GM12865 (cell line): ENCODE data around the gene PPM1D.

Experiments
- DNase-seq: peaks from one replicate; pipeline ENCODE4 v3.0.0; 2010; ENCODE audit warnings: low read depth
- H3K4me3 ChIP-seq: 2 replicates; pipeline ENCODE4 v1.5.1; 2011; ENCODE audit warnings: mild to moderate bottlenecking, low read depth, low read length, control low read depth
- CTCF ChIP-seq: IDR thresholded peaks from 2 replicates; pipeline ENCODE4 v1.5.1; 2011; ENCODE audit warnings: low read length, control low read depth, low read depth, inconsistent platforms; ENCODE audit not compliant: insufficient read depth; ENCODE audit errors: missing control alignments

The PPM1D gene

GRCh38 chr17:60594734-60595133 is 5.3 kb upstream of the PPM1D start:
- no peak for DNase-seq
- no peak overlapping the region for H3K4me3 ChIP-seq
- TF ChIP-seq CTCF, result no peak

GRCh38 chr17:60597297-60597696 is 2.7 kb upstream of the PPM1D start:
- H3K4me3 ChIP-seq, result no peak overlapping the region
- no peak for TF ChIP-seq CTCF
- no peak for DNase-seq

GRCh38 chr17:60598001-60598736 is 1.8 kb upstream of the PPM1D start:
- TF ChIP-seq CTCF, result no peak
- no peak overlapping the region for H3K4me3 ChIP-seq
- no peak for DNase-seq

- TF ChIP-seq CTCF, result no peak
- no peak for DNase-seq
- peak overlapping the region; percentile 71 for H3K4me3 ChIP-seq
Observed at GRCh38 chr17:60599220-60599619, 773 bp upstream of the PPM1D start.

GRCh38 chr17:60600490-60601446 is 775 bp downstream of the PPM1D start:
- peak; percentile 77 for DNase-seq
- H3K4me3 ChIP-seq, result peak overlapping the region; percentile 81
- peak; percentile 68 for TF ChIP-seq CTCF

GRCh38 chr17:60601447-60602384 is 1.7 kb downstream of the PPM1D start:
- no peak for TF ChIP-seq CTCF
- H3K4me3 ChIP-seq, result peak overlapping the region; percentile 81
- peak; percentile 71 for DNase-seq
